Measurements from ENCODE around the gene RAD51B.

The RAD51B gene

DNA sequence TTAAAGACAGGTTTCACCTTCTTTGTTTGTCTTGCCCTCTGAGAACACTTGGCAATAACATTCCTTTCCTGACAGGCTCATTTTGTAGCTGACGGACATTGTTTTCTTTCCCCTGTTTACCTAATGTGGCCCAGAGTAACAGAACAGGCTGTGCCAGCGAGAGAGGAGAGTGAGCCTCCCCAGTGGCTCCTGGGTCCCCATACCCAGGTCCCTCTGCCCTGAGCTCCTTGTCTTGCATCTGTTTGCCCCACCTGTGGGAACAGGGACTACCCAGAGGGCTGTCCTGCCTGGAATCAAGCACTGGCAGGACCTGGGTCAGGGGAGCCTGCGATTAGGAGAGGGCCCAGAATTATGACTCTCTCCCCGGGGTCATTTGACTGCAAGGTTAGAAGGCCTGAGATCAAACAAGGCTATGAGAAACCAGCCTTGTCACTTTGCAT, 750.4 kb downstream of the RAD51B start:
- DNase-seq = no peak

GRCh38 chr14:68571114-68571591, 751.6 kb downstream of the RAD51B start:
- no peak for DNase-seq

DNA sequence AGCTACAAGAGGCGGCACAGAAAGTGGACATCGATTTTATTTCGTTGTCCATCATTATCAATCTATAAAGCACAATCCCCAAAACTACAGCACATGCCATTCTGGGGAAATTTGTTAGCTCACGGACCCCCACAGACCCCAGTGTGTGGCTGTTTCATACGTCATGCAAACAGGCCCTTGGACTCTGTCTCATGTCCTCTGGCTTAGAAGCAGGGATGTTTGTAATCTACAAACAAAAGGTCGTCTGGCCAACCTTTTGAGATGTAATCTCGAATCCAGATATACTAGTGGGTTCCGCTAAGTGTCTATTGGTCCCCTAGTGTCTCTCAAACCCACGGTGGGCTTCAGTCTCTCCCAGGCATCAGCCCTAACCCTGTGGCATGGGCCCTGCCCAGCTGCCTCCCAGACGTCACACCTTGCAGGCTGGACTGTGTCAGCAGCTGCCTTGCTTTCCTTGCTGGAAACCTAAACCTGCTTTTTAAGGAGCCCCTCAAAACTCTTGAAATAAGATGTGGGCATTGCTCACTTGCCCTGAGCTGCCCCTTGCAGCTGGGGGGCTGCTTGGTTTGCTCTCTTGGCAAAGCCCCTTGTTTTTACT, 752.4 kb downstream of the RAD51B start:
- no peak for DNase-seq

DNA sequence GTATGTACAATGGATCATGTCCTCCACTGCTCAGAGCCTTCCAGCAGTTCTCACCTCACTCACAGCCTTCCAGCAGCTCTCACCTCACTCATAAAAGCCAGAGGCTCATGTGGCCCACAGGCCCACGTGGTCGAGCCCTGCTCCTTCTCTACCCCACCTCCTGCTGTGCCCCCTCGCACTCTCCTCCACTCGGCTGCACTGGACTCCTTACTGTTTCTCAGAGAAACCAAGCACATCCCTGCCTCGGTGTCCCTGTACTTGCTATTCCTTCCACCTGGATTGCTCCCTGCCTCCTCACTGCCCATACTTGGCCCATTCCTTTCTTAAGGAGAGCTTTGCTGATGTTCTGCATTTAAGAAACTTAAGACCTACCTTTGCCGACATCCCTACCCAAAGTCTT, 753.5 kb downstream of the RAD51B start:
- no peak for DNase-seq

- no peak for DNase-seq
Observed at GRCh38 chr14:68573722-68574121, 754.1 kb downstream of the RAD51B start.

DNA sequence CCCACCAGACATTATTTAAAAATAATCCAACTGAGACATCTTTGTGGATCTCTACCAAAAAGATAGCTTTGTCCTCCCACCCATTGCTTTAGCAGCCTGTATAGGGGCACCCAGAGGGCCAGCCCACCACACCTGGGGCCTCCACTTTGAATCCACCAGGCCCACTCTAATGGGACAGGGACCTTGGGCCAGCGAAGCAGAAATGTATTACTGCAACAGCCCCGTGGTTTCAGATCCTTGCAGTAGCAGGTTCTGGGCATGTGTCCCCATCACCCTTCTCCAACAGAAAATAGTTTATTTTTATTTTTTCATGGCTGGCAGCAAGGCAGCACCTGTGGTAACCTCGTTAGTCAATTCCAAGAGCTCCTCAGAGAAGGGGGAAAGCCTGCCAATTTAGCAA, 754.9 kb downstream of the RAD51B start:
- DNase-seq = no peak

GRCh38 chr14:68574906-68575305, 755.3 kb downstream of the RAD51B start:
- DNase-seq = no peak

DNA sequence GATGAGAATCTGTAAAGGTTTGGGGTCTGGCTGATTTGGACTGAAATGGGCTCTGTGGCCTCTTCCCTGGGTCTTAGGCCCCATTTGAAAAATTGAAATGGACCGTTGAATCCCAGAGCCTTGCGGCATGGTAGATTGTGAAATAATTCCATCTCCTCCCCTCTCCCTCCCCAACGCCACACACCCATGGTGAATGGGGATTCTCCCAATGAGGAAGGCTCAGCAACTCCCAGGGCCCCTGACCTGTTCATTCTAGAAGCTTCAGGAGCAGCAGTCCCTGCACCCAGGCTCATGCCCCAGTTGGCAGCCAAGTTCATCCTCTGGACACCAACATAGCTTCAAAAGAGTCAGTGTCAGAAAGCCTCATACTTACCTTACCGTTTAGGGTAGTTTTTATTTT, 755.8 kb downstream of the RAD51B start:
- no peak for DNase-seq

DNA sequence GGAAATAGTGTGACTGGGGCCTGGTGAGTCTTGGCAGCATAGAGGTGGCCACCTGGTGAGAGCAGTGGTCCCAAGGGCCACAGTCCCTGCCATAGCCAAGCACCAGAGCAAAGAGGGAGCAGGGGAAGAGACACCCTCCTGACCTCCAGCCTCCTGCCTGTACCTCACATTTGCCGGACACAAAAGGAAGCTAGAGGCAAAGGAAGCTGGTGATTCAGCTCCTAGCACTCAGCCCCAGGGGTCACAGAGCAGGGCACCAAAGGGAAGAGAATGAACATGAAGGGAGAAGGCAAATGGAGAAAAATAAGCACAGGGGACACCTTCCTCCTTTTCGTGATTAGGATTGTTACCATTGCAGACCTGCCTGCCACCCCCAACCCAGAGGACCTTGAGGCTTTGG, 756.5 kb downstream of the RAD51B start:
- DNase-seq = no peak

DNA sequence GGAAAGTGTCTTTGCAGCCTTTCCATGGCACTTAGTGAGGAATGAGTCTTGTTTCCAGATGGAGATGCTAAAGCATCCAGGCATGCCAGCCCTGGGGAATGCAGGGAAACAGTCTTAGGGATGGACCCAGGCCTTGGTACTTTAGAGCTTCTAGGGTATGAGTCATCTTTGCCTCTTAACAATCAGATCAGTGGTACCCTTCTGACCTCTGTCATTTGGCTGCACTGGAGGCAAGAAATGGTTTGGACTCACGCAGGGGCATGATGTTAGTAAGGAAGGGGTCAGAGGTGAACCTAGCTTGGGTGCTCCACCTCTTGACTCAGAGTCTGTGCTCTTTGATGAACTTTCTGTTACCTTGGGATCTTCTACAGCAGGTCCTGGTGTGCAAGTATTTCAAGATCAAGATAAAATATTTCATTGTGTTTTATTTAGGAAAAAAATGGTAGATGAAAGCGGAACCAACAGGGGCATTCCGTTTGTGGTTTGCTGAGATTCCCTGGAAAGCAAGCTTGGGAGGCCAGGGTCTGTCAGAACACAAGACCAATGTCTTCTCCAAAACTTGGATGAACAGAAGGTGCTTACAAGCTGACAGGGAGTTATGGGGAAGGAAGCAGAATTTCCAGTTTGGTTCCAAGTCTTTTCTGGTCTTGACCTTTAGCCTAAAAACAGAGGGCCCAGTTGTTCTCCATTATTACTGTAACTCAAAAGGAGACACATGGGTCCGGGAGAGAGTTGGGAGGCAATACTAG, 757.1 kb downstream of the RAD51B start:
- no peak for DNase-seq

DNA sequence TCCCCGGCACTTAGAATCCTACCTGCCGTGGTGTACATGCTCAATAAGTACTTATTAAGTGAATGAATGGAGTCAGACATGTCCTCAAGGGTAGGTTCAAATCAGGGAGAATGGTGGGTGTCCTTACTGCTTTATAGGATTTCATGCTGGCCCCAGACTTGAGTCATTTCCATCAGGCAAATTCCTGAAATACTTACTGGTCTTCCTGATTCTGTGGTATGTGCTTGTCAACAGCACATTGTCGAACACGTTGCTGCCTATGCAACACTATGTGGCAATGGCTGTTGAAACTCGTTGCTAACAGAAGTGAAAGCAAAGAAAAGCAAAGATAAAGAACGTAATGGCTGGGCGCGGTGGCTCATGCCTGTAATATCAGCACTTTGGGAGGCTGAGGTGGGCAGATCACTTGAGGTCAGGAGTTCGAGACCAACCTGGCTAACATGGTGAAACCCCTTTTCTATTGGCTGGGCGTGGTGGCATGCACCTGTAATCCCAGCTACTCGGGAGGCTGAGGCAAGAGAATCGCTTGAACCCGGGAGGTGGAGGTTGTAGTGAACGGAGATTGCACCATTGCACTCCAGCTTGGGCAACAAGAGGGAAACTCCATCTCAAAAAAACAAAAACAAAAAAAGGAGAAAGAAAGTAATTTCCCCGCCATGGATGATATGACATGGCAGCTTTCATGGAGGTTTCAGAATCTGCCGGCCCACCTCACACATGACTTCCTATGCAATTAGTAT, 758.4 kb downstream of the RAD51B start:
- DNase-seq = no peak

- no peak for DNase-seq
Observed at GRCh38 chr14:68578597-68578996, 759.0 kb downstream of the RAD51B start.

DNA sequence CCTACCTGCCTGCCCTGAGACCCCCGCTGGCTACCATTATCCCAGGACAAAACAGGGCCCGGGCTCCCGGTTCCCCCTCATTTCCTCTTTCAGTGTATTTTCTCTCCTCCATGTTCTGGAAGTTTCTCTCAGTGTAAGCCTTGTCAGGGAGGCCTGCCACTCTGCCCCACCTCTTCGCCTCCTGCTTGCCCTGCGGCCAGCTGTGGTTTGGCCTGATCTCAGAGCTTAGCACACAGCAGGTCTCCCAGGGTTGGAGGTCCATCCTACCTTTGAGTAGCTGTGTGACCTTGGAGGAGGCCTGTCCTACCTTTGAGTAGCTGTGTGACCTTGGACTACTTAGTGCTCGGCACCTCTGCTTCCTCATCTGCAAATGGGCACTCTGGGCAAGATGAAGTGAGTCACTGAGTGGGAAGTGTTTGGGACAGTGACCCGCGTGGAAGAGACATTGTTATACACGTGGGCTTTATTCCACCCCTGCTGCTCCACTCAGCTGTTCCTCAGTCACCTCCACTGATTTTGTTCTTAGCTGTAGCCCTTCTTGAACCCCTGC, 760.6 kb downstream of the RAD51B start:
- DNase-seq = no peak

DNA sequence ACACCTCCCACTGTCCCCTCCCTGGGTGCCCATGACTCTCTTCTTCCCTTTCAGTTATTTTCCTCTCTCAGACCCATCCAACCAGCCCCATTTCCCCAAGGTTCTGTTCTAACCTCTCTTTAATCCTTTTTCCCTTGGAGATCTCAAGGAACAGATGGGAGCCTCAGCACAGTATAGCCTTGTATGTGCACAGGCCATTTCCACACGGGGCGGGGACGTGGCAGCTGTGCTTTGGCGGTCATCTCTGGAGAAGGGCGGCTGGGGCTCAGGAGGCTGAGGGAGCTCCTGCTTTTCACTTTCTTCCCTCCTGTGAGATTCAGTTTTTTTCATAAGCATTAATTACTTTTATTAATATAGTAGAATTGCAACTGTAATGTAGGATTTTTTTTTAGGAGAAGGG, 761.1 kb downstream of the RAD51B start:
- no peak for DNase-seq

DNA sequence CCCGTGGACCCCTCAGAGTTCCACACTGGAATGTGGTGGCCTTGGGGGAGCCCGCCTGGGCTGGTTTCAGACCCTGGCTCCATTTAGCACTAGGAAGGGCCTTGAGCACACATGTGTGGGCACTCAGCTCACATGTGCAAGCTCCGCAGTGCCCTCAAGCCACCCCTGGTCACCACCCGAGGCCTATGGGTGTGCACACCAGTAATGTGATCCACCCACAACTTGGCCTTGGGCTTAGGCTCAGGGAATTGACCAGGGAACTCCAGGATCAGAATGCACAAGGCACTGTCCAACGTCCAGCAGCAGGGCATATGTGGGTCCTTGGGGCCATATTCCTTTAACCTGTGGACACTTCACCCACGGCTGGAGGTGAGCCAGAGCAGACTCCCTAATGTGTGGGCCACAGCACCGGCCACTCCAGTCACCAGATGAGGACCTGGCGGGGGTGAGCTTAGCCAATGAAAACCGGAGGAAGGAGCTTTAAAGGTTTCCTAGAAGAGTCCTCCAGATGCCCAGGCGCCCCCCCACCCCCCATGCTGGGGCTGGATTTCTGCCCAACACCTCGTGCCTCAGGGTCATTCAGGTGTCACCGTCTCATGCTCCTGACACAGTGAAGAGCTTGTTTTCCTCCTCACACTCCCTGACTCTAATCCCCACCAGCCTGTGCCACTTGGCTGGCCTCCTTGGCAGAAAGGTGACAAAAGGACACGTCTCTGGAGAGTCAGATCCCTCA, 764.1 kb downstream of the RAD51B start:
- no peak for DNase-seq

GRCh38 chr14:68584786-68585185, 765.2 kb downstream of the RAD51B start:
- no peak for DNase-seq

DNA sequence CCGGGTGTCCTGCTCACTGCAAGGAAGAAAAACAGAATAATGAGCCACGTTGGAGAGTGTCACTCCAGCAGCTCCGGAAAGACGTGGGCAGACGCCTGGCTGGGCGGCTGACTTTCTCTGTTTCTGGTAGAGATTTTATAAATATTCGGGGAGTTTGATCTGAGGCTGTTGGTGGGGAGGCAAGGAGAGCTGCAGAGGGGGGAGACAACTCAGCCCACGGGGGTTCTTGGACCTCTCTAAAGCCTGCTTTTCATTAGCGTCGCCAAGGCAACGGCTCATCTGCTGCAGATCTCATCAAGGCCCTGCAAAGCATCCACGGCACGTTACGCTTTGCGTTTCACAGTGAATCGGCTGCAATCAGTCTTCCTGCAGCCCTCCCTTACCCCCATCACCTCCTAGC, 766.1 kb downstream of the RAD51B start:
- DNase-seq = no peak

DNA sequence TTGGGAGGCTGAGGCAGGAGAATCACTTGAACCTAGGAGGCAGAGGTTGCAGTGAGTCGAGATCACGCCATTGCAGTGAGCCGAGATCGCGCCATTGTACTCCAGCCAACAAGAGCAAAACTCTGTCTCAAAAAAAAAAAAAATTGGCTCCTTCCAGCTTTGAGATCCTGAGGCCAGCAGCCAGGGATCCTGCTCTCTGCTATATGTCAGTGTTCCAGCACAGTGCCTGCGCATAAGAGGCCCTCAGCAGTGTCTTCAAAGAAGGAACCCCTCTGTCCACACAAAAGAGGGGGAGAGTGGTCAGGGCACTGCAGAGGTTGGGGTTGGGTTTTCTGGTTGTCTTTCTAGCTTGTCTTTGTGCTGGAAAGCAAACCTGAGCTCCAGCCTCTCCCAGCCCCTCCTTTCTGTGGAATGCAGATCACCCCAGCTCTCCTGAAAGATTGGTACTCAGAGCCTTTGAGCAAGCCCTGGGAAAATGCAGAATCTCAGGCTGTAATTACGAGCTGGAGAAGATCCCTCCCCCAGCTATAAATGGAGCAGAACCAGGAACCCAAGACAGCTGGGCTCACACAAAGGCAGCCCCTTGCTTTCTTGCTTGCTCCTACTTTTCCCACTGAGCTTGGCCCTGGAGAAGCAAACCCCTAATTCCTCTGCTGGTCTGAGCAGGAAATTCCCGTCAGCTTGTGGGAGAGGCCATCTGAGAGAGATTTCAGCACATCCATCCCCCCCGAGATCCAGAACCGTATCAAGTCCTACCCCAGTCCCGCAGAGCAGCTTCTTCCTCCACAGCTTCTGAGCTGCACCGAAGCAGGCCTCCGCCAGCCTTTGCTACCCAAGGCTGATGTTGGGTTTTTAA, 767.5 kb downstream of the RAD51B start:
- DNase-seq = no peak

DNA sequence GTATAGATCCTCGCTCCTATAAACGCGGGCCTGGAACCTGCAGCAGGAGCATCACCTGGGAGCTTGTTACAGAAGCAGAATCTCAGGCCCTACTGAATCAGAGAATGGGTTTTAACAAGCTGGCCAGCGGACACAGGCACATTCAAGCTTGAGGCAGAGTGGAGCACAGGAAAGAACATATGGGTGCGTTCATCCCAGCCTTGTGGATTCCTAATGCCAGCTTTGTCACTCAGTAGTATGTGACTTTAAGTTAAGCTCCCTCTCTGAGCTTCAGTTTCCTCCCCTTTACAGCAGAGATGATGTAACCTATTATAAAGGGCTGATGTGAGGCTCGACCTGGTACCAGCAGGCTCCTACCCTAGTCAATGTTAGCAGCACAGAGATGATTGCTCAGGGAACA, 768.4 kb downstream of the RAD51B start:
- DNase-seq = no peak

DNA sequence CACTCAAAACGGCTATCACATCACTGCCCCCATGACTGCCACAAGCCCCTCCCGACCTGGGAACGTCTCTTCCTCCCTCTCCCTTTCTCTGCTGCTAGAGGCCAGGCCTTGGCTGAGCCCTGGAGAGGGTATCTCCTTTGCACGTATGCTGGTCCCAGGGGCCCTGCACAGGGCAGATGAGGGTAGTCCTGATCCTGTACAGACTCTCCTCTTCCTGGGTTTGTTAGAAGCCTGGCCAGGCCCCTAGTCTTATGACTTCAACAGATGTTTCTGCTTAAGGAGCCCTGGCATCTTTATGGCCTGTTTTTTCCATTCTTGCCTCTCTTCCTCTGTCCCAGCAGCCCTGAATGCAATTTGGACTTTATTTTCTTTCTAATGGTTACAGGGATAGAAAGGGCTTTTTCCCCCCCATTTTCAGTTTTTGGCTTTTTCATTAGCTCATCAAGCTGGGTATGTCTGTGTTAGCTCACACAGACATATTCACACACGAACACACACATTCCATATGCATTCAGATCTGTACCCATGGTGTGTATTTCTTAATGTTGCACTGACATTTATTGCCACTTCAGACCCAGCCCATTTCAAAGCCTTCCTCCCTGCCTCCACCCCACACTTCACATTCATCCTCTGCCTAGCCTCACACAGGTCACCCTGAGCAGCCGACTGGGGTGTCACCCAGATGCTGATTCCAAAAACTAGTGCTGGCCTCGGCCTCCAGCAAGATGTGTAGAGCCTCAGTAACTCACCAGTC, 770.0 kb downstream of the RAD51B start:
- DNase-seq = no peak

GRCh38 chr14:68590201-68590522, 770.6 kb downstream of the RAD51B start:
- DNase-seq = no peak
